ENCODE results near the gene CBFB. TPM values are rescaled to one million over a fixed set of nuclear protein-coding genes. Genes with fewer than 3 reads are reported as not detected.
"Not testable (repeated sequence)": the region's sequence is repeated elsewhere in the genome, so short reads cannot be mapped to it uniquely, and the experiment has no call there.

The CBFB gene
- total RNA-seq, 2 donors from 2014 or later, result 41.5 TPM

GRCh38 chr16:67117716-67118115, 88.8 kb downstream of the CBFB start:
- DNase-seq, result no peak
- no peaks in the 10 kb centered on the region for H3K9me3 ChIP-seq
- no peaks in the 10 kb centered on the region for H3K36me3 ChIP-seq
- no peaks in the 10 kb centered on the region for H3K27me3 ChIP-seq
- H3K9ac ChIP-seq (ENCODE audit: low read depth in 2 of 2, low read length in 2 of 2), result no peak overlapping the region
- intact Hi-C loops (cut with DNase I), result no loop called here
- H3K4me1 ChIP-seq, result peaks cover 5% of the 10 kb centered on the region
- TF ChIP-seq CTCF (IDR thresholded peaks at IDR 0.05), result no peak
- H3K4me3 ChIP-seq, result no peak overlapping the region
- no peak overlapping the region for H3K27ac ChIP-seq

DNA sequence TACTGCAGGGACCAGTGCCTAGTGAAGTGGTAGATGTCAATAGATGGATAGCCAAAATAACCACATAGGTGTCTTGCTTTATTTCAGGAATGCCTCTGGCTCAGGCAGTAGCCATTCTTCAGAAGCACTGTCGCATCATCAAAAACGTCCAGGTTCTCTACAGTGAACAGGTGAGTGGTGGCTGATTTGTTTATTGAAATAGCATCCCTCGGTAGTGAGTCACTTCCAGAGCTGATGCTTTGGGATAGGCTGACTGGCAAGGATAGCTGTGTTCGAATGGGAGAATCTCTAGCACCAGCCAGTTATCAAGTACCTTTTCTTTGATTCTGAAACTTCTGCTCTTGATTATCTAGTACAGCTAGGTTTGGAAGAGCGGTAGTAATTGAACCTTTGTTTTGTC, 91.1 kb downstream of the CBFB start:
- no peak overlapping the region for H3K9ac ChIP-seq (ENCODE audit: low read depth in 2 of 2, low read length in 2 of 2)
- H3K27ac ChIP-seq, result no peak overlapping the region
- no peaks in the 10 kb centered on the region for H3K36me3 ChIP-seq
- no peak overlapping the region for H3K4me3 ChIP-seq
- intact Hi-C loops (cut with DNase I), result no loop called here
- H3K9me3 ChIP-seq, result no peaks in the 10 kb centered on the region
- no peak for DNase-seq
- no peaks in the 10 kb centered on the region for H3K4me1 ChIP-seq
- TF ChIP-seq CTCF (IDR thresholded peaks at IDR 0.05), result no peak
- H3K27me3 ChIP-seq, result no peaks in the 10 kb centered on the region

GRCh38 chr16:67122799-67123198, 93.8 kb downstream of the CBFB start:
- H3K27ac ChIP-seq; H3K4me3 ChIP-seq; intact Hi-C loops (cut with DNase I); H3K4me1 ChIP-seq; H3K9me3 ChIP-seq; H3K9ac ChIP-seq (ENCODE audit: low read depth in 2 of 2, low read length in 2 of 2); DNase-seq; H3K36me3 ChIP-seq; H3K27me3 ChIP-seq: not testable (repeated sequence)

DNA sequence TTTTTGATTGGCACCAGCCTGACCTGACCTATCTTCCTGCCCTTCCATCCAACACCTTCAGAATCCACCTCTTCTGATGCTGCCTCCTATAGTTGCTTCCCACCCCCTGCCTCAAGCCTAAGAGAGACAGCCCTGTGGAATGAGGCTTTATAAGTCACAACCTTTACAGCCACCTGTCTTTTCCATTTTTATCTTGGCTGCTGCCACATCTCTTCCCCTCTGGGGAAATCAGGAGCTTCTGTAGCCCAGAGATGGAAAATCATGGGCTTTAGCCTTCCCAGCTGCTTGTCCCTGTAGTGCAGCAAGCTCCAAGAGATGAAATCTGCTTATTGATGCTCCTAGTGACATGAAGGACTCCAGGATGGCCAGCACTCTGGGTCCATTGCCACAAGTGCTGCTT, 99.5 kb downstream of the CBFB start:
- H3K4me3 ChIP-seq, result no peak overlapping the region
- no peaks in the 10 kb centered on the region for H3K4me1 ChIP-seq
- no peak for TF ChIP-seq CTCF (IDR thresholded peaks at IDR 0.05)
- no peak for DNase-seq
- H3K36me3 ChIP-seq, result no peaks in the 10 kb centered on the region
- no peak overlapping the region for H3K27ac ChIP-seq
- no peak overlapping the region for H3K9ac ChIP-seq (ENCODE audit: low read depth in 2 of 2, low read length in 2 of 2)
- H3K27me3 ChIP-seq, result no peaks in the 10 kb centered on the region
- no peaks in the 10 kb centered on the region for H3K9me3 ChIP-seq
- intact Hi-C loops (cut with DNase I), result no loop called here

DNA sequence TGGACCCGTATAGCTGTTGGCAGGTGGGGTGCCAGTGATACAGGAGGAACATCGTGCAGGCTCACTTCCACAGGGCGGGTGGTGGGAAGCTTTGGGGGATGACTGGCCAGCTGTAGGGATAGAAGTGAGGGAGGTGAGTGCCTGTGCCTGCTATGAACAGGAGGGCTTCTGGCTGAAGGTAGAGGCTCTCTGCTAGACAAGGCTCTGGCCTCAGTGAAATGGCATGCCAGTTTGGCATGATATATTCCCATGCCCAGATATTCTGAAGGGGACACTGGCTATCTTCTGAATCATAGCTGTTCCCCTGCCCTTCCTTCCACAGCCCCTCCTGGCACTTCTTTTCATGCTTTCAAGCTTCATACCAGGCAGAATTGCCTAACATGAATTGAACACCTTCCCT, 99.9 kb downstream of the CBFB start:
- H3K9me3 ChIP-seq, result no peaks in the 10 kb centered on the region
- no peak for TF ChIP-seq CTCF (IDR thresholded peaks at IDR 0.05)
- no peaks in the 10 kb centered on the region for H3K4me1 ChIP-seq
- no peak overlapping the region for H3K27ac ChIP-seq
- no peak overlapping the region for H3K9ac ChIP-seq (ENCODE audit: low read depth in 2 of 2, low read length in 2 of 2)
- H3K36me3 ChIP-seq, result no peaks in the 10 kb centered on the region
- H3K27me3 ChIP-seq, result no peaks in the 10 kb centered on the region
- no peak overlapping the region for H3K4me3 ChIP-seq
- intact Hi-C loops (cut with DNase I), result no loop called here
- DNase-seq, result no peak

GRCh38 chr16:67129422-67129821, 100.5 kb downstream of the CBFB start:
- H3K4me1 ChIP-seq, result no peaks in the 10 kb centered on the region
- H3K27ac ChIP-seq, result no peak overlapping the region
- no peak for TF ChIP-seq CTCF (IDR thresholded peaks at IDR 0.05)
- H3K4me3 ChIP-seq, result no peak overlapping the region
- no peaks in the 10 kb centered on the region for H3K9me3 ChIP-seq
- no peak overlapping the region for H3K9ac ChIP-seq (ENCODE audit: low read depth in 2 of 2, low read length in 2 of 2)
- intact Hi-C loops (cut with DNase I), result no loop called here
- DNase-seq, result no peak
- H3K36me3 ChIP-seq, result peaks cover 2% of the 10 kb centered on the region
- no peaks in the 10 kb centered on the region for H3K27me3 ChIP-seq

All from colonic mucosa (tissue), 4 donors.